Measurements from ENCODE around the gene GRID2. TPM values are rescaled to one million over a fixed set of nuclear protein-coding genes. Genes with fewer than 3 reads are reported as not detected.

GRID2 gene
- total RNA-seq, 1 donor from 2014 or later, result 1.3 TPM

DNA sequence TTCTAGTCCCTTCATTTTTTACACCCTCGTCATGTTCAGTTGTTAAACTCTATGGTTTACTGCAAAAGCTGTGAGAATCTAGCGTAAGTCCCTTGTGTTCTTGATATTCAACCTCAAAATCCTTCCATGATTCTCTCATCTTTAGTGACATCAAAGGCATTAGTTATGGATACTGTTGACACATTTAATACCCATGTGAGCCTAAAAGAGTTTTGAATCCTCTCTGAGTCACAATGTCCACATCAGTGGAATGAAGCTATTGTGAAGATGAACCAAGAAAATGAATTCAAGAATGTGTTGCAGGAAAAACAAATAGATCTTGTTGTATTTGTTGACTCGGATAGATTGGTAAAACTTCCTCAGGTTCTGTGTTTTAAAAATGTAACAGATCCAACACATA, 1130.1 kb downstream of the GRID2 start:
- H3K4me1 Mint-ChIP-seq, result no peaks in the 10 kb centered on the region
- no peak overlapping the region for H3K4me3 Mint-ChIP-seq
- TF ChIP-seq, protein P1, sequence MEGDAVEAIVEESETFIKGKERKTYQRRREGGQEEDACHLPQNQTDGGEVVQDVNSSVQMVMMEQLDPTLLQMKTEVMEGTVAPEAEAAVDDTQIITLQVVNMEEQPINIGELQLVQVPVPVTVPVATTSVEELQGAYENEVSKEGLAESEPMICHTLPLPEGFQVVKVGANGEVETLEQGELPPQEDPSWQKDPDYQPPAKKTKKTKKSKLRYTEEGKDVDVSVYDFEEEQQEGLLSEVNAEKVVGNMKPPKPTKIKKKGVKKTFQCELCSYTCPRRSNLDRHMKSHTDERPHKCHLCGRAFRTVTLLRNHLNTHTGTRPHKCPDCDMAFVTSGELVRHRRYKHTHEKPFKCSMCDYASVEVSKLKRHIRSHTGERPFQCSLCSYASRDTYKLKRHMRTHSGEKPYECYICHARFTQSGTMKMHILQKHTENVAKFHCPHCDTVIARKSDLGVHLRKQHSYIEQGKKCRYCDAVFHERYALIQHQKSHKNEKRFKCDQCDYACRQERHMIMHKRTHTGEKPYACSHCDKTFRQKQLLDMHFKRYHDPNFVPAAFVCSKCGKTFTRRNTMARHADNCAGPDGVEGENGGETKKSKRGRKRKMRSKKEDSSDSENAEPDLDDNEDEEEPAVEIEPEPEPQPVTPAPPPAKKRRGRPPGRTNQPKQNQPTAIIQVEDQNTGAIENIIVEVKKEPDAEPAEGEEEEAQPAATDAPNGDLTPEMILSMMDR (conservative IDR thresholded peaks at IDR 0.05), result no peak
- H3K9me3 Mint-ChIP-seq, result no peaks in the 10 kb centered on the region
- DNase-seq (ENCODE audit: low read depth, low spot score), result no peak
- no peaks in the 10 kb centered on the region for H3K27me3 Mint-ChIP-seq (ENCODE audit: low read depth)
- H3K36me3 Mint-ChIP-seq (ENCODE audit: low read depth), result no peaks in the 10 kb centered on the region
- no peak overlapping the region for H3K27ac Mint-ChIP-seq (ENCODE audit: unreplicated experiment)

DNA sequence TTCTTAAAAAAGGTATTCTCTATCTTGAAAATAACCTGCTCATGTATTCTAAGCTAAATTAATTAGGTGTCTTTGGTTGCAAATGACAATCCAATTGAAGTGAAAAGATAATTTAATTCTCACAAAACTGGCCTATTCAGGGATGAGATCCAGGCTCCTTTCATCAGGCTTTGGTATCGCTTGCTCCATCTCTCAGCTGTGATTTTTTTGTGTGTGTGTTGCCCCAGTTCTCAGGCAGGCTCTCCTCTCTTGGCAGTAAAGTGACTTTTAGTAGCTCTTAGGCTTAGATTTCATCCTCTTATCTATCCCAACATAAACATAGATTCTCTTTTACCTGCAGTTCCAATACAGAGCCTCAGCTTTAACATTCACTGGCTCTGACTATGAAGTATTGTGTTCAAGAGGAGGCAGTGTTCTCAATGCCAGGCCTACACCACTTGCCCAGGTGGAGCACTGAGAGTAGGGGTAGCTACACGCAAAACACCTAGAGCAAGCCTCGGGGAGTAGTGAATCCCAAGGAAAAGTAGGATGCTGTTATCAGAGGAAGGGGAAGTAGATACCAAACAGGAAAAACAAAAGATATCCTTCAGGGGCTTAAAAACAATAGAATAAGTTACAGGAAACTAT, 1132.3 kb downstream of the GRID2 start:
- no peak overlapping the region for H3K27ac Mint-ChIP-seq (ENCODE audit: unreplicated experiment)
- TF ChIP-seq, protein P1 (conservative IDR thresholded peaks at IDR 0.05), result no peak
- H3K36me3 Mint-ChIP-seq (ENCODE audit: low read depth), result no peaks in the 10 kb centered on the region
- H3K4me1 Mint-ChIP-seq, result no peaks in the 10 kb centered on the region
- DNase-seq (ENCODE audit: low read depth, low spot score), result no peak
- H3K9me3 Mint-ChIP-seq, result no peaks in the 10 kb centered on the region
- no peaks in the 10 kb centered on the region for H3K27me3 Mint-ChIP-seq (ENCODE audit: low read depth)
- H3K4me3 Mint-ChIP-seq, result no peak overlapping the region

DNA sequence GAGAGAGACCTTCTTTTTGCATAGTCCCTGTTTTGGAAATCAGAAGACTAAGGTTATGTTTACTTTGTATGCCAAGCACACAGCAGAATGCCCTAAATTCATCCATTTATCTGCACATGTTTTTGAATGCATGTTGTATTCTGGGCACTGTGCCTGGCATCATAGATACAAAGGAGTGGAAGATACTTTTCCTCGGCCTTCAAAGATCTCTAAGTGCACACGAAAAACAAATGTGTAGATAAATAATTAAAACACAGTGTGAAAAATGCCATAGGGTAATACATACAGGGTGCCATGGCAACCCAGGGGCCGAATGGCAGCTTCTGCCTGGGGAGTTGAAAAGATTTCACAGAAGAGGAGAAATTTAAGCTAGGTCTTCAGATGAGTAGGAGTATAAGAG, 1134.2 kb downstream of the GRID2 start:
- DNase-seq (ENCODE audit: low read depth, low spot score), result no peak
- H3K4me1 Mint-ChIP-seq, result no peaks in the 10 kb centered on the region
- H3K27ac Mint-ChIP-seq (ENCODE audit: unreplicated experiment), result no peak overlapping the region
- H3K4me3 Mint-ChIP-seq, result no peak overlapping the region
- no peaks in the 10 kb centered on the region for H3K36me3 Mint-ChIP-seq (ENCODE audit: low read depth)
- H3K9me3 Mint-ChIP-seq, result no peaks in the 10 kb centered on the region
- no peaks in the 10 kb centered on the region for H3K27me3 Mint-ChIP-seq (ENCODE audit: low read depth)
- TF ChIP-seq, protein P1 (conservative IDR thresholded peaks at IDR 0.05), result no peak

DNA sequence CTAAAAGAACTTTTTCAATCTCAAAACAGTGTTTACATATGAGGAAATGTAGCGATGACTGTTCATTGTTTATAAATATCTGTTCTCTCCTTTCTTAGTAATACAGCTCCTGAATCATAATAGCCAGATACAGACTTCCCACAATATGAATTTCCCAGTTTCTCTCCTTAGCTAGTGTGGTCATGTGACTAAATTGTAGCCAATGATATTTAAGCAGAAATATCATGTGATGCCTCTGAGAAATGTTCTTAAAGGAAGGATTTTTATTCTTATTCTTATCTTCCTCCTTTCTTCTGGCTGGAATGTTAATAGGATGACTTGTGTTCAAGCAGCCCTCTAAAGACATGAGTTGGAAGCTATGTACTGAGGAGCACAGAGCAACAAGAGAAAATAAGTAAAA, 1141.1 kb downstream of the GRID2 start:
- TF ChIP-seq, protein P1 (conservative IDR thresholded peaks at IDR 0.05), result no peak
- H3K9me3 Mint-ChIP-seq, result no peaks in the 10 kb centered on the region
- no peak for DNase-seq (ENCODE audit: low read depth, low spot score)
- H3K4me3 Mint-ChIP-seq, result no peak overlapping the region
- H3K36me3 Mint-ChIP-seq (ENCODE audit: low read depth), result no peaks in the 10 kb centered on the region
- no peaks in the 10 kb centered on the region for H3K27me3 Mint-ChIP-seq (ENCODE audit: low read depth)
- H3K4me1 Mint-ChIP-seq, result no peaks in the 10 kb centered on the region
- no peak overlapping the region for H3K27ac Mint-ChIP-seq (ENCODE audit: unreplicated experiment)

- Mint-ChIP-seq H3K27ac (ENCODE audit: unreplicated experiment) (no peak overlapping the region), H3K4me3 (no peak overlapping the region), H3K9me3 (no peaks in the 10 kb centered on the region), H3K4me1 (no peaks in the 10 kb centered on the region), H3K36me3 (ENCODE audit: low read depth) (no peaks in the 10 kb centered on the region), H3K27me3 (ENCODE audit: low read depth) (no peaks in the 10 kb centered on the region)
- TF ChIP-seq, protein P1 (conservative IDR thresholded peaks at IDR 0.05), result no peak
- DNase-seq (ENCODE audit: low read depth, low spot score), result no peak
These were observed 1142.3 kb downstream of the GRID2 start for GRCh38 chr4:93446038-93446437.

Measured in neural crest cell (in vitro differentiated cells).